Glutamatergic neuron (in vitro differentiated cells): ENCODE measurements around the gene COL9A1. TPM values are rescaled to one million over a fixed set of nuclear protein-coding genes. Genes with fewer than 3 reads are reported as not detected.

Experiments
- DNase-seq: peaks from one replicate; pipeline ENCODE4 v3.0.0; 2022
- H3K27ac Mint-ChIP-seq: one replicate; pipeline ENCODE4 v1.8.0; 2020; ENCODE audit warnings: mild to moderate bottlenecking, mixed read lengths, inconsistent platforms; ENCODE audit not compliant: unreplicated experiment
- H3K27me3 Mint-ChIP-seq: one replicate; pipeline ENCODE4 v1.8.0; 2020; ENCODE audit warnings: mild to moderate bottlenecking, moderate library complexity, mixed read lengths, inconsistent platforms; ENCODE audit not compliant: unreplicated experiment
- H3K36me3 Mint-ChIP-seq: one replicate; pipeline ENCODE4 v1.8.0; 2020; ENCODE audit warnings: mild to moderate bottlenecking, mixed read lengths, inconsistent platforms; ENCODE audit not compliant: unreplicated experiment
- H3K4me1 Mint-ChIP-seq: one replicate; pipeline ENCODE4 v1.8.0; 2020; ENCODE audit warnings: mild to moderate bottlenecking, low read depth, mixed read lengths, inconsistent platforms; ENCODE audit not compliant: unreplicated experiment
- H3K4me3 Mint-ChIP-seq: one replicate; pipeline ENCODE4 v1.8.0; 2020; ENCODE audit warnings: mild to moderate bottlenecking, mixed read lengths, inconsistent platforms; ENCODE audit not compliant: unreplicated experiment
- H3K9me3 Mint-ChIP-seq: one replicate; pipeline ENCODE4 v1.8.0; 2020; ENCODE audit warnings: mild to moderate bottlenecking, moderate library complexity, mixed read lengths, inconsistent platforms; ENCODE audit not compliant: unreplicated experiment
- CTCF ChIP-seq: fragments of 200-600 bp; sonication (generic); IDR thresholded peaks from one replicate; pipeline ENCODE4 v1.5.0; 2021; ENCODE audit not compliant: partially characterized antibody, unreplicated experiment
- total RNA-seq: library from RNA; stranded (reverse); fragmentation: NEBNext Ultra II Directional; extraction: Animal tissue kit (Norgen Biotek cat#: 25700); gene quantifications from one replicate; pipeline ENCODE4 v1.2.1, GENCODE V29; 2021; ENCODE audit not compliant: unreplicated experiment

Gene COL9A1
- total RNA-seq, 1 donor from 2014 or later: 1.8 TPM

DNA sequence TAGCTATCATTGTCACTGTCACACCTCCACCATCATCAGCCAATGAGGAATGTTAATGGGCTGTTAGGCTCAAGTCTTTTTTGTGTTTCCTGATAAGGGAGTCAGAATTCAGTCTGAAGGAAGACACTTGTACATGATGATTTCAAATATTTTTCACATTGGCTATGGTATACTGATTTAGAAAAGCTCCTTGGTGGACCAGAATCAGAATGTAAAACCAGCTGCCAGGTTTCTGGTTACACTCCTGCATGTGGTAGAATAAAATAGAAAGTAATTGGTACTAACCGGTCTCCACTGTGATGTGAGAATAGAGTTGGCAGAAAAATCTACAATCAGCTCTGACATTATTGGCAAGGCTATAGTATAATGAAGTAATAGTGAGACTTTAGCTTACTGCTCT lies 10.7 kb downstream of the COL9A1 start:
- Mint-ChIP-seq H3K4me1 (peaks cover 3% of the 10 kb centered on the region), H3K36me3 (no peaks in the 10 kb centered on the region), H3K9me3 (no peaks in the 10 kb centered on the region), H3K27ac (no peak overlapping the region), H3K27me3 (no peaks in the 10 kb centered on the region), H3K4me3 (no peak overlapping the region)
- TF ChIP-seq CTCF: no peak
- no peak for DNase-seq

DNA sequence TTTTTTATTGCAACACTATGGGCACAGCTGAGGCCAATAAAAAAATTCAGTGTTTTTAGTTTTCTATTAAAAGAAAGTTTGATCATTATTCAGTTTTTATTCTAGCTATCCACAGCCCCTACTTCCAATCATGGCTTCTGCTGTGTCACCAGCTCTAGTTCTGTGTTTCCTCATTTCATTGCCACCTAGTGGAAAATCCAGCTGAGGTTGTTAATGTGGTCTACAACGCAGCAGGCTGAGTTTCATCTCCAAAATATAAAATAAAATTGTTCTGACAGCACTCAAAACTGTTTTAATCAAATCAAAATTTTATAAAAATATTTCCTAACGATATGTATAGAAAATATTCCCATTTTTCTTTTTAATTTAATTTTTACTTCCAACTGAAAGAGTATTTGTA lies 13.6 kb downstream of the COL9A1 start:
- Mint-ChIP-seq H3K27me3 (no peaks in the 10 kb centered on the region), H3K27ac (no peak overlapping the region), H3K9me3 (no peaks in the 10 kb centered on the region), H3K36me3 (no peaks in the 10 kb centered on the region), H3K4me3 (no peak overlapping the region), H3K4me1 (peaks cover 3% of the 10 kb centered on the region)
- DNase-seq: no peak
- peak; percentile 7 for TF ChIP-seq CTCF

GRCh38 chr6:70286905-70287304 lies 16.0 kb downstream of the COL9A1 start:
- Mint-ChIP-seq H3K4me1 (peaks cover 3% of the 10 kb centered on the region), H3K27ac (no peak overlapping the region), H3K27me3 (no peaks in the 10 kb centered on the region), H3K9me3 (no peaks in the 10 kb centered on the region), H3K4me3 (no peak overlapping the region), H3K36me3 (no peaks in the 10 kb centered on the region)
- no peak for TF ChIP-seq CTCF
- DNase-seq: no peak

DNA sequence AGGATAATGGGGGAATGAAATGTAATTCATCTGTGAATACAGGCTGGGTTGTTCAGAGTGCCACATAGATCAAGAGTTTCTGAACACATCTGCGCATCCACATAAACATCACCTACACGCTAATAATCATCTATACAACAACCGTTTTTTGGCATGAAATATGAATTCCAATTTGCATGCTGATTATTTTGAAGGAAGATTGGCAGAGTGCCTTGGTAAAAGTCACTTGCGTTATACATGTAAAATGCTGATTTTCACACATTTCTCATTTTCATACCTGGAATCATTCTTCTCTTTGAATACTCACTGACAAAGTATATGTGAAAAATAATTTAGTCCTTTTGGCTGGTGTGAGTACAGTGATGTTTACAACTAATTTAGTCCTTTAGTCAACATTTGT lies 17.7 kb downstream of the COL9A1 start:
- H3K27ac Mint-ChIP-seq: no peak overlapping the region
- H3K27me3 Mint-ChIP-seq: peaks cover 3% of the 10 kb centered on the region
- H3K36me3 Mint-ChIP-seq: no peaks in the 10 kb centered on the region
- no peaks in the 10 kb centered on the region for H3K4me1 Mint-ChIP-seq
- DNase-seq: no peak
- no peaks in the 10 kb centered on the region for H3K9me3 Mint-ChIP-seq
- no peak for TF ChIP-seq CTCF
- H3K4me3 Mint-ChIP-seq: no peak overlapping the region

DNA sequence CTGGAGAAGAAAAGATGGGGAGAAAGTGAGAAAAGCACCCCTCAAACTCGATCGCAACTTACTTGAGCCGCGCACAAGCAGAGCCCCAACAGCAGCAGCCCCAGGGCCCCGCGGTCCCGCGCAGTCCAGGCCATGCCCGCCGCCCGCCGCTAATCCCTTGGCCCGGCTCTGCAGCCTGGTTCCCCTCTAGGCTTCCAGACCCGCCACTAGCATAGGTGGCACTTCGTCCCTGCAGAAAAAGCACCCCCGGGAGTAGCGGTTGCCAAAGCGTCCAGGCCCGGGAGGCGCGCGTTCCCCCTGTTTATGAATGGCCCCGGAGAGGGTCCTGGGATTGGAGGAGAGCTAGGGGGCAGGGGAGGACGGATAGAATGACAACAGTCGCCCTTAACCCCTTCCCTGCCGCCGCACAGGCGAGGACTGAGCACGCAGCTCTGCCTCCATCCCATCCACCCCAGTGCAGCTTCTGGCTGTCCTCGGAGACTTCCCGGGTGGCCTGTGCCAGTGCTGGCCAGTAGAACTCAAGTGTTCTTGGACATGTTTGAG lies 19.9 kb downstream of the COL9A1 start:
- Mint-ChIP-seq H3K4me3 (peak overlapping the region; percentile 83), H3K4me1 (no peaks in the 10 kb centered on the region), H3K9me3 (no peaks in the 10 kb centered on the region), H3K27ac (no peak overlapping the region), H3K27me3 (peaks cover 3% of the 10 kb centered on the region), H3K36me3 (no peaks in the 10 kb centered on the region)
- DNase-seq: peak; percentile 46
- no peak for TF ChIP-seq CTCF
